Activated naive CD8-positive, alpha-beta T cell treated with anti-CD3 and anti-CD28 coated beads for 36 hours (primary cell): ENCODE results near the gene SLCO2A1. TPM values are rescaled to one million over a fixed set of nuclear protein-coding genes. Genes with fewer than 3 reads are reported as not detected.

Experiments
- DNase-seq: peaks from one replicate; pipeline ENCODE4 v3.0.0; 2021
- H3K27ac Mint-ChIP-seq: one replicate; pipeline ENCODE4 v1.8.0; 2022; ENCODE audit warnings: mild to moderate bottlenecking, moderate library complexity, mixed read lengths
- H3K27me3 Mint-ChIP-seq: one replicate; pipeline ENCODE4 v1.8.0; 2022; ENCODE audit warnings: mild to moderate bottlenecking, mixed read lengths
- H3K36me3 Mint-ChIP-seq: one replicate; pipeline ENCODE4 v1.8.0; 2021; ENCODE audit warnings: mild to moderate bottlenecking, mixed read lengths
- H3K4me1 Mint-ChIP-seq: one replicate; pipeline ENCODE4 v1.8.0; 2021; ENCODE audit warnings: mixed read lengths
- H3K4me3 Mint-ChIP-seq: one replicate; pipeline ENCODE4 v1.8.0; 2022; ENCODE audit warnings: mild to moderate bottlenecking, moderate library complexity, mixed read lengths
- H3K9me3 Mint-ChIP-seq: one replicate; pipeline ENCODE4 v1.8.0; 2022; ENCODE audit warnings: mixed read lengths
- total RNA-seq, 2 experiments: library from RNA; stranded (reverse); gene quantifications; one replicate each; pipeline ENCODE4 v1.2.3, GENCODE V29; 2021

SLCO2A1 gene
- total RNA-seq, 2 experiments from 2014 or later: 0.08 TPM; not detected in 1

GRCh38 chr3:134054231-134054630 is 24.5 kb upstream of the SLCO2A1 start:
- Mint-ChIP-seq H3K36me3 (no peaks in the 10 kb centered on the region), H3K9me3 (no peaks in the 10 kb centered on the region), H3K4me1 (peaks cover 4% of the 10 kb centered on the region), H3K4me3 (no peak overlapping the region), H3K27me3 (no peaks in the 10 kb centered on the region), H3K27ac (no peak overlapping the region)
- DNase-seq: no peak

- Mint-ChIP-seq H3K36me3 (no peaks in the 10 kb centered on the region), H3K27me3 (no peaks in the 10 kb centered on the region), H3K9me3 (no peaks in the 10 kb centered on the region), H3K4me1 (peaks cover 4% of the 10 kb centered on the region), H3K4me3 (no peak overlapping the region), H3K27ac (no peak overlapping the region)
- no peak for DNase-seq
These were observed 22.6 kb upstream of the SLCO2A1 start for GRCh38 chr3:134052370-134052769.

- DNase-seq: no peak
- H3K9me3 Mint-ChIP-seq: peaks cover 8% of the 10 kb centered on the region
- no peaks in the 10 kb centered on the region for H3K27me3 Mint-ChIP-seq
- H3K27ac Mint-ChIP-seq: no peak overlapping the region
- no peak overlapping the region for H3K4me3 Mint-ChIP-seq
- H3K36me3 Mint-ChIP-seq: no peaks in the 10 kb centered on the region
- H3K4me1 Mint-ChIP-seq: no peaks in the 10 kb centered on the region
These were observed 20.0 kb upstream of the SLCO2A1 start for GRCh38 chr3:134049676-134050075.

GRCh38 chr3:134048278-134048996 is 18.7 kb upstream of the SLCO2A1 start:
- H3K36me3 Mint-ChIP-seq: no peaks in the 10 kb centered on the region
- DNase-seq: no peak
- no peaks in the 10 kb centered on the region for H3K27me3 Mint-ChIP-seq
- H3K9me3 Mint-ChIP-seq: peaks cover 9% of the 10 kb centered on the region
- H3K27ac Mint-ChIP-seq: no peak overlapping the region
- no peaks in the 10 kb centered on the region for H3K4me1 Mint-ChIP-seq
- no peak overlapping the region for H3K4me3 Mint-ChIP-seq

GRCh38 chr3:134044459-134044858 is 14.7 kb upstream of the SLCO2A1 start:
- DNase-seq: no peak
- H3K27ac Mint-ChIP-seq: no peak overlapping the region
- no peaks in the 10 kb centered on the region for H3K4me1 Mint-ChIP-seq
- no peaks in the 10 kb centered on the region for H3K27me3 Mint-ChIP-seq
- H3K4me3 Mint-ChIP-seq: no peak overlapping the region
- peaks cover 11% of the 10 kb centered on the region for H3K9me3 Mint-ChIP-seq
- no peaks in the 10 kb centered on the region for H3K36me3 Mint-ChIP-seq

GRCh38 chr3:134040066-134040465 is 10.3 kb upstream of the SLCO2A1 start:
- H3K4me1 Mint-ChIP-seq: no peaks in the 10 kb centered on the region
- H3K27ac Mint-ChIP-seq: no peak overlapping the region
- H3K36me3 Mint-ChIP-seq: no peaks in the 10 kb centered on the region
- no peak overlapping the region for H3K4me3 Mint-ChIP-seq
- DNase-seq: no peak
- peaks cover 7% of the 10 kb centered on the region for H3K9me3 Mint-ChIP-seq
- H3K27me3 Mint-ChIP-seq: no peaks in the 10 kb centered on the region

- no peak for DNase-seq
- no peak overlapping the region for H3K4me3 Mint-ChIP-seq
- H3K4me1 Mint-ChIP-seq: no peaks in the 10 kb centered on the region
- no peaks in the 10 kb centered on the region for H3K27me3 Mint-ChIP-seq
- H3K9me3 Mint-ChIP-seq: peaks cover 2% of the 10 kb centered on the region
- no peaks in the 10 kb centered on the region for H3K36me3 Mint-ChIP-seq
- H3K27ac Mint-ChIP-seq: no peak overlapping the region
These were observed 9.6 kb upstream of the SLCO2A1 start for GRCh38 chr3:134039161-134039862.

GRCh38 chr3:134038716-134039115 is 9.0 kb upstream of the SLCO2A1 start:
- Mint-ChIP-seq H3K27ac (no peak overlapping the region), H3K9me3 (peaks cover 2% of the 10 kb centered on the region), H3K4me1 (no peaks in the 10 kb centered on the region), H3K4me3 (no peak overlapping the region), H3K36me3 (no peaks in the 10 kb centered on the region), H3K27me3 (no peaks in the 10 kb centered on the region)
- DNase-seq: no peak

GRCh38 chr3:134038071-134038491 is 8.4 kb upstream of the SLCO2A1 start:
- Mint-ChIP-seq H3K4me3 (no peak overlapping the region), H3K36me3 (no peaks in the 10 kb centered on the region), H3K27ac (no peak overlapping the region)

GRCh38 chr3:134037168-134037567 is 7.4 kb upstream of the SLCO2A1 start:
- Mint-ChIP-seq H3K27me3 (peaks cover 9% of the 10 kb centered on the region), H3K9me3 (no peaks in the 10 kb centered on the region), H3K4me1 (no peaks in the 10 kb centered on the region), H3K27ac (no peak overlapping the region), H3K4me3 (no peak overlapping the region), H3K36me3 (no peaks in the 10 kb centered on the region)
- DNase-seq: no peak

More at GRCh38 chr3:134038071-134038491, 8.4 kb upstream of the SLCO2A1 start:
- H3K27me3 Mint-ChIP-seq: peaks cover 4% of the 10 kb centered on the region
- no peaks in the 10 kb centered on the region for H3K4me1 Mint-ChIP-seq
- peaks cover 2% of the 10 kb centered on the region for H3K9me3 Mint-ChIP-seq
- no peak for DNase-seq

- H3K9me3 Mint-ChIP-seq: no peaks in the 10 kb centered on the region
- no peak overlapping the region for H3K4me3 Mint-ChIP-seq
- DNase-seq: no peak
- H3K4me1 Mint-ChIP-seq: no peaks in the 10 kb centered on the region
- H3K27ac Mint-ChIP-seq: no peak overlapping the region
- H3K27me3 Mint-ChIP-seq: peaks cover 18% of the 10 kb centered on the region
- H3K36me3 Mint-ChIP-seq: no peaks in the 10 kb centered on the region
These were observed 6.6 kb upstream of the SLCO2A1 start for GRCh38 chr3:134036291-134036690.

GRCh38 chr3:134035836-134036235 is 6.1 kb upstream of the SLCO2A1 start:
- Mint-ChIP-seq H3K36me3 (no peaks in the 10 kb centered on the region), H3K4me3 (no peak overlapping the region), H3K27me3 (peaks cover 22% of the 10 kb centered on the region), H3K9me3 (no peaks in the 10 kb centered on the region), H3K27ac (no peak overlapping the region), H3K4me1 (no peaks in the 10 kb centered on the region)
- DNase-seq: no peak

- Mint-ChIP-seq H3K36me3 (no peaks in the 10 kb centered on the region), H3K9me3 (no peaks in the 10 kb centered on the region)
- no peak for DNase-seq
These were observed 4.5 kb upstream of the SLCO2A1 start for GRCh38 chr3:134034005-134034785.

GRCh38 chr3:134033315-134033996 is 3.7 kb upstream of the SLCO2A1 start:
- H3K27ac Mint-ChIP-seq: no peak overlapping the region
- no peak overlapping the region for H3K4me3 Mint-ChIP-seq
- H3K36me3 Mint-ChIP-seq: no peaks in the 10 kb centered on the region
- peaks cover 5% of the 10 kb centered on the region for H3K4me1 Mint-ChIP-seq
- no peak for DNase-seq
- H3K27me3 Mint-ChIP-seq: peaks cover 43% of the 10 kb centered on the region
- no peaks in the 10 kb centered on the region for H3K9me3 Mint-ChIP-seq

More at GRCh38 chr3:134034005-134034785, 4.5 kb upstream of the SLCO2A1 start:
- no peak overlapping the region for H3K27ac Mint-ChIP-seq
- H3K27me3 Mint-ChIP-seq: peaks cover 35% of the 10 kb centered on the region
- H3K4me1 Mint-ChIP-seq: peaks cover 5% of the 10 kb centered on the region
- no peak overlapping the region for H3K4me3 Mint-ChIP-seq
